ENCODE measurements around the gene LCN9.

LCN9 gene

GRCh38 chr9:135712613-135713295, 49.6 kb downstream of the LCN9 start:
- TF ChIP-seq TAF1 (IDR thresholded peaks at IDR 0.05; ENCODE audit: low read depth, low read length) = no peak
- TF ChIP-seq SPI1 (IDR thresholded peaks at IDR 0.05; ENCODE audit: low read depth, low read length) = no peak
- no peak for TF ChIP-seq PAX5 (IDR thresholded peaks at IDR 0.05; ENCODE audit: insufficient read depth, low read length, severe bottlenecking)
- no peak for TF ChIP-seq POU2F2 (IDR thresholded peaks at IDR 0.05; ENCODE audit: low read depth, low read length)
- TF ChIP-seq POLR2AphosphoS5 (IDR thresholded peaks at IDR 0.05; ENCODE audit: low read depth, low read length) = no peak
- no peak for TF ChIP-seq POLR2A (IDR thresholded peaks at IDR 0.05; ENCODE audit: low read depth, low read length)
- DNase-seq (ENCODE audit: insufficient read length, low spot score) (no peak), FAIRE-seq (no peak)

GRCh38 chr9:135714242-135715055, 51.3 kb downstream of the LCN9 start:
- DNase-seq (ENCODE audit: insufficient read length, low spot score) (no peak), FAIRE-seq (no peak)
- no peak for TF ChIP-seq POLR2AphosphoS5 (IDR thresholded peaks at IDR 0.05; ENCODE audit: low read depth, low read length)
- TF ChIP-seq PAX5 (IDR thresholded peaks at IDR 0.05; ENCODE audit: insufficient read depth, low read length, severe bottlenecking) = no peak
- no peak for TF ChIP-seq POU2F2 (IDR thresholded peaks at IDR 0.05; ENCODE audit: low read depth, low read length)
- no peak for TF ChIP-seq POLR2A (IDR thresholded peaks at IDR 0.05; ENCODE audit: low read depth, low read length)
- TF ChIP-seq TAF1 (IDR thresholded peaks at IDR 0.05; ENCODE audit: low read depth, low read length) = no peak
- no peak for TF ChIP-seq SPI1 (IDR thresholded peaks at IDR 0.05; ENCODE audit: low read depth, low read length)

DNA sequence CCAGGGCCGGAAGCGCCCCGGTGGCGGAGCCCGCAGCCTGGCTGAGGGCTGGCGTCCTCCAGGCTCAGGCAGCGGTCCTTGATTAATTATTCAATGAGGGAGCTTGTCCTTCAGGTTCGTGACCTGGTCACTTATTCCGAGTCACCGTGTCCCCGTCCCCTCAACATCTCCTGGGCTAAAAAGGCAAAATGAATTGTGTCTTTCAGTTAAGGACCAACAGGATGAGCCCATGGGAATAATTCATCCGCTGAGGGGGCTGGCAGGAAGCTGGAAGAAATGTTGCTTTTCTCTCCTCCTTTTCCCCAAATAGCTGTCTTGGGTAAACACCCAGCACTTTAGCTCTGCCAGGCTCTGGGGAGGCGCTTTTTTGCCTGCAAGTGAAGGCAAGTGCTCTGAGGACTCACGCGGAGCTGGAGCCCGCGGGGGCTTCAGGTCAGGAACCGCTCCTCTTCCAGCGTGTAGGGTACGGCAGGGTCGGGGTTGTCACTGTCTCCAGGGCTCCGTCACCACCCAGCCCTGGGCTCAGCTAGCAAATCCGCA, 52.0 kb downstream of the LCN9 start:
- no peak for FAIRE-seq
- TF ChIP-seq TAF1 (IDR thresholded peaks at IDR 0.05; ENCODE audit: low read depth, low read length) (no peak), POU2F2 (IDR thresholded peaks at IDR 0.05; ENCODE audit: low read depth, low read length) (no peak), SPI1 (IDR thresholded peaks at IDR 0.05; ENCODE audit: low read depth, low read length) (no peak), PAX5 (IDR thresholded peaks at IDR 0.05; ENCODE audit: insufficient read depth, low read length, severe bottlenecking) (no peak), POLR2AphosphoS5 (IDR thresholded peaks at IDR 0.05; ENCODE audit: low read depth, low read length) (no peak), POLR2A (IDR thresholded peaks at IDR 0.05; ENCODE audit: low read depth, low read length) (no peak)

GRCh38 chr9:135716045-135716444, 52.9 kb downstream of the LCN9 start:
- FAIRE-seq (no peak), DNase-seq (ENCODE audit: insufficient read length, low spot score) (no peak)
- TF ChIP-seq POLR2AphosphoS5 (IDR thresholded peaks at IDR 0.05; ENCODE audit: low read depth, low read length) (no peak), POLR2A (IDR thresholded peaks at IDR 0.05; ENCODE audit: low read depth, low read length) (no peak), PAX5 (IDR thresholded peaks at IDR 0.05; ENCODE audit: insufficient read depth, low read length, severe bottlenecking) (no peak), SPI1 (IDR thresholded peaks at IDR 0.05; ENCODE audit: low read depth, low read length) (no peak), POU2F2 (IDR thresholded peaks at IDR 0.05; ENCODE audit: low read depth, low read length) (no peak), TAF1 (IDR thresholded peaks at IDR 0.05; ENCODE audit: low read depth, low read length) (no peak)

More for the DNA sequence above, 52.0 kb downstream of the LCN9 start:
- DNase-seq (ENCODE audit: insufficient read length, low spot score) = no peak
